Measurements from ENCODE around the gene TMEM82. TPM values are rescaled to one million over a fixed set of nuclear protein-coding genes. Genes with fewer than 3 reads are reported as not detected.

Gene TMEM82
- total and polyA plus RNA-seq, 2 of the 13 experiments (the other 11 are each of a cell fraction or from before 2014, with no cell fraction given): 0.24 to 0.97 TPM

DNA sequence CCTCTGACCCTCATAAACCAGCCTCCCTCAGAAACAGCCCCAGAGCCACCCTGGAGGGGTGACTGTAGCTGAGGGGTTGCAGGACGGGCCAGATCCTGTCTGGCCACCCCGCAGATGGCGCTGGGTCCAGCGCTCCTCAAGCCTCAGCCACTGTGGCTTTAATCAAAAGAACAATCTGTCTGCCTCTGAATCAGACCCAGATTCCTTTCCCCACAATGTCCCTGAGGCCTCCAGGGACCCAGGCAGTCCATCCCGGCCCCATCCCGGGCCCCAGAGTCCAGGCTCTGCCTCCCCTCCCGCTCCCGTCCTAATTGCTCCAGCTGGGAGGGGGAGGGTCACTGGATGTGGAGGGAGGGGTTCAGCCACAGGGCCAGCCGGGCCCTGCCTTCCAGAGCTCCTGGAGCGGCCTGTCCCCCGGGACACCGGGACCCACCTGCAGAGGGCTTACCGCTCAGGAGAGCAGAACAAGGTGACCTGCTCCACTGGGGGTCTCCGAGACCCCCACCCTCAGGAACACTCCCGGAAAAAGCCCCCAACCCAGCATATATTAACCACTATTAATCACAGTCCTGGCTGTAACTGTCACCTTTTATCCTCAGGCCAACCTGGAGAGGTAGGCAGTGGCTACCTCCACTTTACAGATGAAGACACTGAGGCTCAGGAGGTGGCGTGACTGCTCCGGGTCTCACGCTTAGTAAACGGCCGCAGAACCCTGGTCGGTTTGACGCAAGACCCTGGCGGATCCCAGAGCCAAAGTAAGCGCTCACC lies 15.5 kb downstream of the TMEM82 start (continued):
- TF ChIP-seq, protein P1, sequence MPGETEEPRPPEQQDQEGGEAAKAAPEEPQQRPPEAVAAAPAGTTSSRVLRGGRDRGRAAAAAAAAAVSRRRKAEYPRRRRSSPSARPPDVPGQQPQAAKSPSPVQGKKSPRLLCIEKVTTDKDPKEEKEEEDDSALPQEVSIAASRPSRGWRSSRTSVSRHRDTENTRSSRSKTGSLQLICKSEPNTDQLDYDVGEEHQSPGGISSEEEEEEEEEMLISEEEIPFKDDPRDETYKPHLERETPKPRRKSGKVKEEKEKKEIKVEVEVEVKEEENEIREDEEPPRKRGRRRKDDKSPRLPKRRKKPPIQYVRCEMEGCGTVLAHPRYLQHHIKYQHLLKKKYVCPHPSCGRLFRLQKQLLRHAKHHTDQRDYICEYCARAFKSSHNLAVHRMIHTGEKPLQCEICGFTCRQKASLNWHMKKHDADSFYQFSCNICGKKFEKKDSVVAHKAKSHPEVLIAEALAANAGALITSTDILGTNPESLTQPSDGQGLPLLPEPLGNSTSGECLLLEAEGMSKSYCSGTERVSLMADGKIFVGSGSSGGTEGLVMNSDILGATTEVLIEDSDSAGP (CRISPR knock-in tag; IDR thresholded peaks at IDR 0.05; ENCODE audit: borderline replicate concordance): peak; percentile 35; the same call in 1 of the 2 replicates
- TF ChIP-seq SRSF1 (optimal IDR thresholded peaks at IDR 0.05; ENCODE audit: low read depth, low read length): peak; percentile 27
- TF ChIP-seq, protein P2, sequence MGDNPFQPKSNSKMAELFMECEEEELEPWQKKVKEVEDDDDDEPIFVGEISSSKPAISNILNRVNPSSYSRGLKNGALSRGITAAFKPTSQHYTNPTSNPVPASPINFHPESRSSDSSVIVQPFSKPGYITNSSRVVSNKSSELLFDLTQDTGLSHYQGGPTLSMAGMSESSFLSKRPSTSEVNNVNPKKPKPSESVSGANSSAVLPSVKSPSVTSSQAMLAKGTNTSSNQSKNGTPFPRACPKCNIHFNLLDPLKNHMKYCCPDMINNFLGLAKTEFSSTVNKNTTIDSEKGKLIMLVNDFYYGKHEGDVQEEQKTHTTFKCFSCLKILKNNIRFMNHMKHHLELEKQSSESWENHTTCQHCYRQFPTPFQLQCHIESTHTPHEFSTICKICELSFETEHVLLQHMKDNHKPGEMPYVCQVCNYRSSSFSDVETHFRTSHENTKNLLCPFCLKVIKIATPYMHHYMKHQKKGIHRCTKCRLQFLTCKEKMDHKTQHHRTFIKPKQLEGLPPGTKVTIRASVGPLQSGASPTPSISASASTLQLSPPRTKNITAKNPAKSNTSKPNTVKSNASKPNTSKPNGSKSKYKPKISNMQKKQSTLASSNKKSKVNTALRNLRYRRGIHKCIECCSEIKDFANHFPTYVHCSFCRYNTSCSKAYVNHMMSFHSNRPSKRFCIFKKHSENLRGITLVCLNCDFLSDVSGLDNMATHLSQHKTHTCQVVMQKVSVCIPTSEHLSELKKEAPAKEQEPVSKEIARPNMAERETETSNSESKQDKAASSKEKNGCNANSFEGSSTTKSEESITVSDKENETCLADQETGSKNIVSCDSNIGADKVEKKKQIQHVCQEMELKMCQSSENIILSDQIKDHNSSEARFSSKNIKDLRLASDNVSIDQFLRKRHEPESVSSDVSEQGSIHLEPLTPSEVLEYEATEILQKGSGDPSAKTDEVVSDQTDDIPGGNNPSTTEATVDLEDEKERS (CRISPR knock-in tag; IDR thresholded peaks at IDR 0.05): no peak
- no peak for TF ChIP-seq REXO4 (CRISPR knock-in tag; IDR thresholded peaks at IDR 0.05; ENCODE audit: borderline replicate concordance)
- TF ChIP-seq ZNF629 (CRISPR knock-in tag; conservative IDR thresholded peaks at IDR 0.05): peak; percentile 87
- TF ChIP-seq, protein P3, sequence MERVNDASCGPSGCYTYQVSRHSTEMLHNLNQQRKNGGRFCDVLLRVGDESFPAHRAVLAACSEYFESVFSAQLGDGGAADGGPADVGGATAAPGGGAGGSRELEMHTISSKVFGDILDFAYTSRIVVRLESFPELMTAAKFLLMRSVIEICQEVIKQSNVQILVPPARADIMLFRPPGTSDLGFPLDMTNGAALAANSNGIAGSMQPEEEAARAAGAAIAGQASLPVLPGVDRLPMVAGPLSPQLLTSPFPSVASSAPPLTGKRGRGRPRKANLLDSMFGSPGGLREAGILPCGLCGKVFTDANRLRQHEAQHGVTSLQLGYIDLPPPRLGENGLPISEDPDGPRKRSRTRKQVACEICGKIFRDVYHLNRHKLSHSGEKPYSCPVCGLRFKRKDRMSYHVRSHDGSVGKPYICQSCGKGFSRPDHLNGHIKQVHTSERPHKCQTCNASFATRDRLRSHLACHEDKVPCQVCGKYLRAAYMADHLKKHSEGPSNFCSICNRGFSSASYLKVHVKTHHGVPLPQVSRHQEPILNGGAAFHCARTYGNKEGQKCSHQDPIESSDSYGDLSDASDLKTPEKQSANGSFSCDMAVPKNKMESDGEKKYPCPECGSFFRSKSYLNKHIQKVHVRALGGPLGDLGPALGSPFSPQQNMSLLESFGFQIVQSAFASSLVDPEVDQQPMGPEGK (CRISPR knock-in tag; IDR thresholded peaks at IDR 0.05): peak; percentile 69
- TF ChIP-seq TRIM24 (CRISPR knock-in tag; IDR thresholded peaks at IDR 0.05): no peak
- TF ChIP-seq MEIS2 (CRISPR knock-in tag; IDR thresholded peaks at IDR 0.05): 0 out of 2 replicates have a peak, but pooled peaks have one; percentile 36
- no peak for TF ChIP-seq ELF3 (CRISPR knock-in tag; IDR thresholded peaks at IDR 0.05)
- TF ChIP-seq, protein P4, sequence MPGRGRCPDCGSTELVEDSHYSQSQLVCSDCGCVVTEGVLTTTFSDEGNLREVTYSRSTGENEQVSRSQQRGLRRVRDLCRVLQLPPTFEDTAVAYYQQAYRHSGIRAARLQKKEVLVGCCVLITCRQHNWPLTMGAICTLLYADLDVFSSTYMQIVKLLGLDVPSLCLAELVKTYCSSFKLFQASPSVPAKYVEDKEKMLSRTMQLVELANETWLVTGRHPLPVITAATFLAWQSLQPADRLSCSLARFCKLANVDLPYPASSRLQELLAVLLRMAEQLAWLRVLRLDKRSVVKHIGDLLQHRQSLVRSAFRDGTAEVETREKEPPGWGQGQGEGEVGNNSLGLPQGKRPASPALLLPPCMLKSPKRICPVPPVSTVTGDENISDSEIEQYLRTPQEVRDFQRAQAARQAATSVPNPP (CRISPR knock-in tag; IDR thresholded peaks at IDR 0.05): no peak
- no peak for TF ChIP-seq RARA (CRISPR knock-in tag; IDR thresholded peaks at IDR 0.05)
- no peak for TF ChIP-seq ZNF143 (CRISPR knock-in tag; IDR thresholded peaks at IDR 0.05)
- TF ChIP-seq ZNF180 (CRISPR knock-in tag; IDR thresholded peaks at IDR 0.05; ENCODE audit: borderline replicate concordance, low read depth): no peak
- TF ChIP-seq TBX2 (CRISPR knock-in tag; IDR thresholded peaks at IDR 0.05; ENCODE audit: borderline replicate concordance): no peak
- TF ChIP-seq ZNF484 (CRISPR knock-in tag; IDR thresholded peaks at IDR 0.05; ENCODE audit: borderline replicate concordance, low read depth): no peak
- TF ChIP-seq ZNF350 (CRISPR knock-in tag; IDR thresholded peaks at IDR 0.05; ENCODE audit: borderline replicate concordance, low read depth): no peak
- TF ChIP-seq PCBP1 (IDR thresholded peaks at IDR 0.05; ENCODE audit: borderline replicate concordance, low read depth, low read length): 0 out of 2 replicates have a peak, but pooled peaks have one; percentile 15
- peak; percentile 4; the same call in 1 of the 2 replicates for TF ChIP-seq ZBTB7A (CRISPR knock-in tag; IDR thresholded peaks at IDR 0.05)
